Stimulated activated CD8-positive, alpha-beta memory T cell treated with anti-CD3 and anti-CD28 coated beads, Interleukin-4, amount 100 ng/mL, for 24 hours (primary cell): ENCODE results near the gene BEND5.

Source experiments
- DNase-seq: peaks from one replicate; pipeline ENCODE4 v3.0.0-alpha.2; 2020; ENCODE audit warnings: low read depth

The BEND5 gene

DNA sequence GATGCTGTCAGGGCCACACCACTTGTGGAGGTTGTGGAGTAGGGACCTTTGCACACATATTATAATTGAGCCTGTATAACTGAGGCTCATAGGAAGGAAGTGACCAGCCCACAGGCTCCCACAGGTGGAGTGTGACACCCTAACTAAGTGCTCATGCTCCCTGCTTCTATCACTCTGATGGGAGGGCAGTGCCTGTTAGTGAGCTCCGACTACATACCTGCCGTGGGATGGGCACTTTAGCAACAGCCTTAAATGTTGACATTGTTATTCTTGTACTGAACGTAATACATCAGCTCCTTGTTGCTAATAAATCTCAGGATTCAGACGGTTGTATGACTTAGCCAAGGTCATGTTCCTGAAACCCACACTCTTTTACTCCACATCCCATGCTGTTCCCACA lies 58.0 kb downstream of the BEND5 start:
- no peak for DNase-seq

DNA sequence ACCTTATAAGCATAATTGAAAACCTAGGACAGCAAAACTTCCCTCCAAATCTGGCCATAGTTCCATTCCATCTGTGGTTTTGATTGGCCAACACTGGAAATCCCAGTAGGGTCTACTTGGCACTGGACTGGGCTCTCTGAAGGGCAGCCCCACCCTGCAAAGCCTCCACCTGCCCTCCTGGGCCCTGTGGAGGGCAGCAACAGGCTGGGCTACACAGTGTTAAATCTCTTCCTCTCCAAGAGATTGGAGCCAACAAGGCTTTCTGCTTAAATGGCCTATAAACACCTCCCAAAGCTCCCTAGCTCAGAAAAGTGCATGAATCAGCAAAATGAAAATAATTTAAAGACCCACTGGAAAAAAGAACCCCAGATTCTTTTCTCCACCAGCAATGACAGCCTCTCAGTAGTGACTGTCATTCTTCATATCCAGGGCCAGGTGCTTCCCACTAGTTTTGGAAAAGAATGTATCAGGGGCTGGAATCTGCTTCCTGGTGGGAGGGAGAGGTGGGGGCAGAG lies 58.5 kb downstream of the BEND5 start:
- no peak for DNase-seq

DNA sequence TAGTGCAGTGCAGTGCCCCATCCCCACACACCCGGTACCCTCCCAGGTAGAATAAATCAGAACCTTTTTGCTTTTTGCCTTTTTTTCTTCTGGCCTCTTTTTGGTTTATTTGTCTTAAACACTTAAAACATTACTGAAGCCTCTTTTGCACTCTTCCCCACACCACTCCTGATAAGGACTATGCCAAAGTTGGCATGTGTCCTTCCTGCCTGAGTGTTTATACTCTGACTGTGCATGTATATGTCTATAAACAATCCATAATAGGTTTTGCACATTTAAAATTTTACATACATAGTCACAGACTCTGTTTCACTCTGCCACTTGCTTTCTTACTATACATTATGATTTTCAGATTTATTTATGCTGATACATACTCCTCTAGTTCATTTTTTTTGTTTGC lies 59.6 kb downstream of the BEND5 start:
- DNase-seq = no peak

DNA sequence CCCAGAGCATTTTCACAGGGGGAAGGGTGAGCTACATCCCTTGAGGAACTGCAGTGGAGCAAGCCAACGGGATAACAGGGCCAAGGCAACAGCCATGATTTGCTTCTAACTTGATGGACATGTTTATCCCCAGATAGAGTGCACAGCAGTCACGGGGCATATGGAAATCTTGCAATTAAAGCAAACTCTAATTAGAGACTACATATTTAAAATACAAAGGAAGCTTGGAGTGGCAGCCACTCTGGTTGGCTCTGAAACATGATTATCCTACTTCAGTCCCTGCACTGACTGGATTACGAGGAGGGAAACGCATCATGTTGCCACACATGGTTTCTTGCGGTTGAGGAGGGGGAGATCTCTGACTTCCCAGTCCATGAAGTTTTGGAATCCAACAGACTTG lies 60.8 kb downstream of the BEND5 start:
- DNase-seq = no peak

DNA sequence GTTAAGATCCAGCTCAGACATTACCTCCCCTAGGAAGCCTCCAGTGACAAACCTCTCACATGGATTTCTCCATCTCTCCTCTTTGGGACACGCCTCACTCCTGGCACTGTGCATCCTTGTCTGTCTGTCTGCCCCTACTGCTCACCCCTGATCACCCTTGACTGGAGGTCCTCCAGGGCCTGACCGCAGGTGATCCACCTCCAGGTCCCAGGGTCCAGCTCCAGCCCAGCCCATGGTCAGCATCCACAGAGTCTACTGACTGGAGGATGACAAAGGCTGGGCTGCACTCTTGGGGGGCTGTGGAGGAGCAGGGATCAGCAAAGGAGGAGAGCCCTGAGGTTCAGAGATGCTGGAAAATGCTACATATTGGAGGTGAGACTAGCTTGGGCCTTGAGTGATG lies 65.8 kb downstream of the BEND5 start:
- DNase-seq = no peak

DNA sequence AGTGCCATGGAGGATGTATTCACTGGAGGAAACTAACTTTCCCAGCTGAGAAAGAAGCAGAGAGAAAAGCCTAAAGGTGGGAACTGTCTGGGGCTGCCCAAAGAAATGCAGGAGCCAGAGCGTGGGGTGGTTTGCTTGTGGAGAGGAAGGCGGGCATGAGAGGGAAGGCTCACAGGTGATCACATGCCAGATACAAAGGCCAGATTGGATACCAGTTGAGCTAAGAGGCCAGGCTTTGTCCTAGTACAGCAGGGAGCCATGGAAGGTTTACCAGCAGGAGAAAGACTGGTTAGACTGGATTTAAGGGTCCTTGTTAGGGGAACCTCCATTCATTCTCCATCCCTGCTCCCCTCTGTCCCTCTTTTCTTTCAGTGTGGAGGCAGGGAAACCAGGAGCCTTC lies 66.4 kb downstream of the BEND5 start:
- no peak for DNase-seq

DNA sequence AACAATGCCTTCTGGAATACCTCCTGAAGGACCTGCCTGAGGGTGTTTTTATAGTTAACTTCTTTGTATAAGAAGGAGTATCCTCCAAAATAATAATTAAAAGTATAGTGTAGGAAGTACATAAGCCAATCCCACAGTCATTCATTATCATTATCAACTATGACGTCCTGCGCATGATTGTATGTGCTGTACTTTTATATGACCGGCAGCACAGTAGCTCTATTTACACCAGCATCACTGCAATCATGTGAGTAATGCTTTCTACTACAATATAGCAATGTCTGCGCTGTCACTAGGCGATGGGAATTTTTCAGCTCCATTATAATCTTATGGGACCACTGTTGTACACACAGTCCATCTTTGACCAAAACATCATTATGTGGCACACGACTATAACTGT lies 72.0 kb downstream of the BEND5 start:
- no peak for DNase-seq

DNA sequence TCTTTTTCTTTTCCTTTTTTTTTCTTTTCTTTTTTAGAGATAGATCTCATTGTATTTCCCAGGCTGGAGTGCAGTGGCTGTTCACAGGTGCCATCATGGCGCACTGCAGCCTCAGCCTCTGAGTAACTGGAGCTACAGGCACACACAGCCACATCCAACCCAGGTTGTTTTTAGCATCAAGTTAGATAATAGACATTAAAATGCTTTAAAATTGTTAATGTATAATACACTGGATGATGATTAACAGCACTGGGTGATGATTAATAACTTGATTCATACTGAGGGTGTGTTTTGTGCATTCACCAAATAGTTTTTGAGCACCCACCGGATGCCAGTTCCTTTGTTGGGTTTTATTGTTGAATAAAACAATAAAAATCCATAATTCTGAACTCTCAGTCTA lies 75.2 kb downstream of the BEND5 start:
- DNase-seq = no peak

DNA sequence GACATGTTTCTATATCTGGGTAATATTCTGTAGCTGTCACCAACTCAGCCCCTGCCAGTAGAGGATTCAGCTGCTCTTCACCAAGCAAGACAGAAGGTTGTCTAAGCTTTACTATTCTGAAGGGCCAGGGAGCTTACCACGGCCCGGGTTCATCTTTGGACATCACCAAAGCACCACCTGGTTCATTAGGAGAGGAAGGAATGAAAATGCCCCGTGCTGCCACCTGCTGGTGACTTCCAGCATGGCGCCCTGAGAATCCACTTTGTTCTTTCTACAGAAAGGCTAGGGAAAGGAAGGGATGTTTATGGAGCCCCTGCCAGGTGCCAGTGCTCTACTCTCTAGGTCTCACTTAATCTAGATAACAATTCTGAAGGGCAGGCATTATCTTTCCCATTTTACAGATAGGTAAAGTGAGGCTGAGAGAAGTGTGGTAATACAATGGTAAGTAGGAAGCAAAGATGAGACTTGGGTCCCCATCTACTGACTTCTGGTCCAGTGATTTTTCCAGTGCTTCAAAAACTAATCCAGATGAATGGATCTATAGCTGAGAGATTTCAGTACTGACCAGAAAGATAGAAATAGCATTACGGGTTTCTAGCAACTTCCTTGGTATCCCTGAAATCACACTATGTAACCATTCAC lies 79.5 kb downstream of the BEND5 start:
- DNase-seq = peak; percentile 38

DNA sequence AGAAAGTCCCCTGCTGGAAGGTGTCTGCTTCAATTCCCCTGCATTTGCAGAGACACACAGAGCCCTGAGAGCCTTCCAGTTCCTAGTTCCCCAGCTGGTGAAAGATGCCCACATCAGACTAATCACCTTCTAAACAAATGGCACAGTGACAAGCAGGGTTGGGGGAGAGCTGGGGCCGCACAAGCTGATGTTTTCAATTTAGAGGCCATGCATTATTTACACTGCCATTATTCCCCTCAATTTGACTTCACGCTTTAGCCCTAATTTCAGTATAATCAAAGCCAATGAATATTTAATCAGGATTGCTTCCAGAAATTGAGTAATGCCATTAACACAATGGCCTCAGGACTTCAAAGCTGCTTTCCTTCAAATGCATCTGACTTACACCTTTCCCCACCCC lies 81.5 kb downstream of the BEND5 start:
- no peak for DNase-seq

DNA sequence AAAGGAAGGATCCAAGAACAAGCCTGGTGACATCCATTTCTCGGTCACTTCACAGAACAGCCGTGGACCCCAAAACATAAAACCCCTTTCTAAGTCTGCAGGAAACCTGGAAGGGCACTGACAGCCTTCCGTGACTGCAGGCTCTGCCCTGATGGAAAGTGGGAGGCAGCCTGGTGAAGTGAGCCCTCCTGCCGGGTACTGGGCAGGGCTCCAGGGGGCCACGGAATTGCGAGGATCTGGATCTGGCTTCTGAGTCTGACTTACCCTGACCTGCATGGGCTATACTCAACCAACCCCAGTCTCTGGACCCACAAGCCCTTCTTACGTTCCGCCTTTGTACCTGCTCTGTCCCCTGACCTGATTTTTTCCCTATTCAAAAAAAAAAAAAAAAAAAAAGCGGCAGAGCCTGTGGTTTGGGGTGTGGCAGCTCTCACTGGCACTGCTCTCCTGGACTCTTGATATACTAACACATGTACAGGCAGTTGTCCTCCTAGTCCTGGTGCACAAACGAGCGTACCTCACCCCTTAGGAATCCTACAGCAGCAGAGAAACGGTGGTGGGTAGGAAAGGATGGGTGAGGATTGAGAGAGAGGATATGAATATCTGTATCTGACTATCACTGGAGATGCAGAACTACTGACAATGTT lies 82.9 kb downstream of the BEND5 start:
- no peak for DNase-seq

DNA sequence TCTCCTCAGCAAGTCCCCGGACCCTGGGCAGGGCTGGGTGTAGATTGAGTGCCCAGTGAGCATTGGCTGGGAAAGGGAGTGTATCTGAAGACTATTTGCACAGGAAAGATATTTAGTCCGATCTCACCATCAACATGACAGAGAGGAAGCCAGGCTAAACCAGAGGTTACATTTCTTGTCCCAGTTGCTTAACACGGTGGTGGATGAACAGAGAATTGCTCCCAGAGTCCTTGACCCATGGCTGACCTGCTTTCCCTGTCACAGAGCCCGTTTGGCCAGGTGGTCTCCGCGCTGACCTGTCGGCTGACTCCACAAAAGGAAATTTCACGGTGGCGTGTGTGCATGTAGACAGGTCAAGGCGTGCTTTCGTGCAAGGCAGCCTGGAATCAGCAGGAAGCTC lies 83.5 kb downstream of the BEND5 start:
- no peak for DNase-seq

DNA sequence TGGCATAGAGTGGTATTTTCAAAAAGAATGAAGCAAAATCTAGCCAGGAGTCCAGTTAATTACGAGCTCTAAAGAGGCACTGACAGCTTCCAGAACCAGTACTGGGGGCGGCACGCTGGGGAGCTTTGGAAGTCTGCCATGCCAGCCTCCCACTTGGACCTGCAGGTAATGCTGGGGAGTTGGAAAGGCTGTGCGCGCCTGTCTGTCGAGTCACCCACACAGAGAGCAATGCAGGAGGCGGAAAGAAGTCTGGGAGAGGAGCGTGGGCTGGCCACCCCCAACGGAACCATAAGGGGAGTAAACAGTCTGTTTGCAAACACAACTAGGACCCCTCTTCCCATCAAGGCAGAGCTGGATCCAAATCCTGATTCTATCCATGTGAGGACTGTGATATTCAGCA lies 84.5 kb downstream of the BEND5 start:
- DNase-seq = no peak

DNA sequence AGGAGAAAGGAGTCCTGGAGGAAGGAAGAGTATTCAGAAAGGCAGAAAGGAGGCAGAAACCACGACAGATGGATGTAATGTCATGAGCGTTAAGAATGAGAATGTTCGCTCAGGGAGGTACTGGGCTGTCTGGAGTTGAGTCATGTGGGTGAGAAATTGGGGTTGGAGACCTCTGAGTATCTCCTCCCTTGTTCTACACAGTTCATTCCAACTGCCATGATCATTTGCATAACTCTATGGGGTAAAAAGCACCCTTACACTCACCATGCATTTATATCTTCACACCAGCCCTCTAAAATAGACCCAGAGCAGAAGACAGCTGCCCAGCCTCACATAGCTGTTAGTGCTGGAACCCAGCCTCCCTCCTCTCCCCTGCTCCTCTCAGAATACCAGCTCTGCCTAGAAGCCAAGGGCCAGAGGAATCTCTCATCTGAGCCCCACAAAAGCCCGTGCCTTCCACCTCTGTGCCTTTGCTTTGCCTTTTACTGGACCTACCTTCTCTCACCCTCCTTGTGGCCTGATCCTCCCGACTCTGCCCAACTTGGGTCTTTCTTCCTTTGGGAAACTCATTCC lies 85.2 kb downstream of the BEND5 start:
- no peak for DNase-seq

DNA sequence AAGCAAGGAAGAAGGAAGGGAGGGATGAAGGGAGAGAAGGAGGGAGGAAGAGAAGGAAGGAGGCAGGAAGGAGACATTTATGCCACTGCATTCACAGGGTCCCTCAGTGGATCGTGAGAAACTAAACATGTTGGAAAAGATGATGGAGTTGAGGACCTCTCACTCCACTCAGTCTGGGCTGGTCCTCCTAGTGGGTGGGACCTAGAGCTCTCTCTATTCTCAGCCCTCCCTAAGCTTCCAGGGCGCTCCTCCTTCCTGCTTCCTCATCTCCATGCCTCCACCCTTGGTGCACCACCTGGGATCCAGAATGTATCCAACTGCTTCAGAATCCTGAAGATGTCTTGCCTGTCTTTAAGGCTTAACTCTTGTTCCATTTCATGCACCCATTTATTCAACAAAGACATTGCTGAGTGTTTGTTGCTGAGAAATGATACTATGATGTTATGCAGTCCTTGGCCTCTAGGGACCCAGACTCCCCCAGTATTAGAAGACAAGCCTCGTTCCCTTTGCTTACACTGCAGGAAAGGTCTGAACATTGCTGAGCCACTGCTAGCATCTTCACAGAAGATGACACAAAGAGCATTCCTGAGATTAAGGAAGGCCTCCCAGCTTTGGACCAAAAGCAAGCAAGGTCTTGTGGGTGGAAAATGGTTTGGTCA lies 88.5 kb downstream of the BEND5 start:
- no peak for DNase-seq

DNA sequence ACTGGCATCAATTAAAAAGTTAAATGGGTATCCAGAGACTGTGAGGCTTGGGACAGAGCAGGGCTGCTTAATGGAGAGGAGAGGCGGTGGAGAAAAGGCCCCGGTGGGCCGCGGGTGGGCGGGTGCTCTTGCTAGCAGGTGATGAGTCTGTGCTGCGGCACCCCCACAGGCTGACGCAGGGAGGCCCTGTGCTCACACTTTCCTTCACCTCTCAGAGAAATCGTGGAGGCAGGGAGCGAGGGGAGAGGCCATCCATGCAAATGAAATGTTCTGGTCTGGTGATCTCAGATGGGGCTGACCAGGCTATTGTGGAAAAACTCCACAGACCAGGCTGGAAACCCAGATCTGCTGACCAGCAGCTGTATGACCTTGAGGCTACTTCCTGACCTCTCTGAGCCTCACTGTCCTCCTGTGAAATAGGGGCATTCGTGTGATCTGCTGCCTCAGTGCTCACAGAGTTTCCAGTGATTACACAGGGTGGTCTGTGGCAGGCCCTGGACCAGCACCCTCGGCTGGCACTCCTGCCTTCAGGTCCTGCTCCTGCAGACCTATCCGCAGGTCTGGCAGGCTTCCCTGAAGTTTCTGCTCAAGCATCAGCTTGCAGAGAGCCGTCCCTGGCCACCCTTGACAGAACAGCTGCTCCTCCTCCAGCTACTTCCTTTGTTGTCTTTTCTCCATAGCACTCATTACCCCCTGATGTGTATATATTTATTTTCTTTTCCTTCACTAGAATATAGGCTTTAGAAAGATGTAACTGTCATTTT lies 89.2 kb downstream of the BEND5 start:
- no peak for DNase-seq

DNA sequence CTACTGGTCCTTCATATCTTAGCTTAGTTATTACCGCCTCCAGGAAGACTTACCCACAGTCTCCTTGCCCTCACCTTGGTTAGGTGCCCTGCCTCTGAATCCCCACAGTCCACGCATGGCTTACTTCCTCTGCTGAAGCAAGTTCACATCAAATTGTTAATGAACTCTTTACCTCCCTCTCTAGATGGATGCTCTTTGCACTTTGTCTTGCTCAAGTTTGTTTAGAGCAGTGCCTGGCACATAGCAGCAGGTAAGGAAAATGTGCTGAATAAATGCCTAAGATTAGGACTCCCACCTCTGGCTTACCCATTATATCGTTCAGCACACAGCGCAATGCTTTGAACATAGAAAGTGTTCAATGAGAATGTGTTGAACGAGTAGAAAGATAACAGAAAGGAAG lies 90.5 kb downstream of the BEND5 start:
- DNase-seq = no peak

DNA sequence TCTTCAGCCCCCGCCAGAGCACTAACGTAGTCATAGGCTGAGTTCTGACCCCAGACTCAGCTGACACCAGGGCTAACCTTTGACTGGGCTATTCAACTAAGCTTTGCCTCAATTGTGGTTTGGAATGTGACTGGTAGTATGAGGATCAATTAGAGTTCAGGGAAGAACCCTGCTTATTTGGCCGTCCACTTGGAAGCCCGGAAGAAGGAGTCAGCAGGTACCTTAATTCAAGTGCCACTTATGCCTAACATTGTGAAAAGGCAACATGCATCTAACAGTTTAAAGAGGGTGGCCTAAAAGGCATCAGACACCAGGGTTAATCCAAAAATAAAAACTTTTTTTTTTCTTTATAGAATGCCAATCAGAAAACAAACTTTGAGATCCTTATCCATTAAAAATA lies 92.3 kb downstream of the BEND5 start:
- no peak for DNase-seq

DNA sequence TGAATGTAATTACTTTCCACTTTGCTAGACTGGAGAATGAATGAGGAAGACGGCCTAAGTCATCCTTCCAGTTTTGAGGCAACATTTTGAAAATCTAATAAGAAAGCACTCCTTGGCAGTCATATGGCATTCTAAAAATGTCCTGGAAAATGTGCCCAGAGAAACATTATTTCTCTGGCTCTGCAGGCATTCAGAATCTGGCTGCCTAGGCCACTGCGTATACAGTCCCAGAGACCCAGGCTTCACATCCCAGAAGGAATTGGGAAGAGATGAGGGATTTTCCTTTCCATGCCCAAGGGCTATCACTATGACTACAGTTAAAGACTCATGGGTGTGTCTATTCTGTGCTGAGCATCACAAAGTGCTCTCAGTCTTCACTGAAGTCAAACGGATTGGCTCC lies 92.9 kb downstream of the BEND5 start:
- DNase-seq = no peak

DNA sequence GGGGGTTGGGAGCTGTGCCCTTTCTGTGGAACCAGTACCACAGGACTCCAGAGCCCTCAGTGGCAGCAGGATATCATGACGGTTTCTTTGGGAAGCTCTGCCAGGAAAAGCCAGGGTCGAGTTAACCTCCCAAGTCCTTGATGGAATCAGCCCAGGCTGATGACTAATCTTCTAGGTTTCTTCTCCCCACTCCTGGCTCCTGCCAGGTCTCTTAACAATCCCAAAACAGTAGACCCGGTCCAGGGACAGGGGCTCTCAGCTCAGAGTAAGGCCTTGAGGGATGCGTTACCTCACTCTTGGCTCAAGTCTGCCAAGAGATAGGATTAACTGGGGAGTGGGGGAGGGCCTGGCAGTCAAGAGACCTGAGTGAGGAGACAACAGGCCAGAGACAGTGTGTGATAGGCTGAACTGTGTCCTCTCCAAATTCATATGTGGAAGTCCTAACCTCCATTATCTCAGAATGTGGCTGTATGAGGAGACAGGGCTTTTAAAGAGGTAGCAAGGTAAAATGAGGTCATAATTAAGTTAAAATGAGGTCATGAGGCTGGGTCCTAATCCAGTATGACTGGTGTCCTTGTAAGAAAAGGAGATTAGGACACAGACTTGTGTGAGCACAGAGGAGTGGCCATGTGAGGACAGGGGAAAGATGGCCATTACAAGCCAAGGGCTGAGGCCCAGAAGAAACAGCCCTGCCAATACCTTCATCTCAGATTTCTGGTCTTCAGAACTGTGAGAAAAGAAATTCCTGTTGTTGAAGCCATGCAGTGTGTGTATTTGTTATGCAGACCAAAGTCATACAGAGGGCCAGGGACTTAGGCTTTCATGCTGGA lies 95.0 kb downstream of the BEND5 start:
- DNase-seq = no peak

DNA sequence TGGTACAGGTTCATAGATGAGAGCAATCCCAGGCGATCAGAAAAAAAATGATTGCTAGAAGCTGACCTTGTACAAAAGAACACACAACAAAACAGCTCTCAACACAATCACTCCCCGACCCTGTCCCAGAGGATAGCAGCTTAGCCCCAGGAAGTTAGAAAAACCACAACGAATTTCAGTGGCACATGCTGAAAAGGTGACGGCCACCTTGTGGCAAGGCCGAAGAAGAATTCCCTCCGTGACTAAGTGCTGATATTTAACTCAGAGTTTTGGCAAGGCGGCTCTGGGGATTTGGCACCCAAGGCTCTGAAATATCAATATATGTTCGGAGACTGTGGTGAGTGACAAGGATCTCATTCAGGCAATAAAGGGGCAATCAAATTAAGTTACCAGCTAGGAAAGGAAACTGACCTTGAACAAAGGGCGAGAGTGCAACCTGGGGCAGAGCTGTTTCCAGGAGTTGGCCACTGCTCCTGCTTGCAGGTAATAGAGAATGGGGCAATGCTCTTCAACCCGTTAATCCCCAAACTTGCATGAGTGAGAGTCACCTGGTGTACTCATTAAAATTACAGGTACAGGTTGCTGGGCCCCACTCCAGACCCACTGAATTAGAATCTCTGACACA lies 96.2 kb downstream of the BEND5 start:
- no peak for DNase-seq
